Adrenal gland (tissue), 5 donors: ENCODE measurements around the gene CCDC148.

ENCODE experiments used
- CTCF ChIP-seq, 6 experiments: fragments of 450-650 bp in 4 of 6; fragments of 200-600 bp in 2 of 6; sonication (generic) in 1 of 6; IDR thresholded peaks; 1 replicate in 5 of 6; 2 replicates in 1 of 6; pipeline versions ENCODE4 v1.5.1 to v1.8.0; 2016 to 2021; ENCODE audit warnings: antibody characterized with exemption in 6 of 6, mild to moderate bottlenecking in 2 of 6, moderate library complexity in 1 of 6
- POLR2A ChIP-seq, 2 donors: fragments of 450-650 bp; IDR thresholded peaks; one replicate each; pipeline ENCODE4 v1.6.1; 2017; ENCODE audit warnings: antibody characterized with exemption in 2 of 2, mild to moderate bottlenecking in 2 of 2, moderate library complexity in 1 of 2
- donor health status: DM: no; HTN: no; CAD: no.

- no peak for TF ChIP-seq CTCF (IDR thresholded peaks at IDR 0.05)
- TF ChIP-seq POLR2A (IDR thresholded peaks at IDR 0.05), result no peak
Observed at GRCh38 chr2:158189526-158189925, 267.0 kb downstream of the CCDC148 start.
